Vagina (tissue), 2 donors: ENCODE data around the gene FCHO1. TPM values are rescaled to one million over a fixed set of nuclear protein-coding genes. Genes with fewer than 3 reads are reported as not detected.
A peak's percentile ranks its signal among the peaks of the same experiment; 100 is the strongest.

Source experiments
- DNase-seq, 2 donors: peaks; one replicate each; pipeline ENCODE4 v3.0.0-alpha.2; 2017; ENCODE audit errors: extremely low spot score in 2 of 2
- H3K27ac ChIP-seq: fragments of 200-600 bp; sonication (generic); one replicate; pipeline ENCODE4 v1.5.1; 2019
- H3K27me3 ChIP-seq: fragments of 200-600 bp; sonication (generic); one replicate; pipeline ENCODE4 v1.5.1; 2019
- H3K36me3 ChIP-seq, 2 donors: fragments of 200-600 bp; sonication (generic); one replicate each; pipeline ENCODE4 v1.5.1; 2017 to 2019
- H3K4me1 ChIP-seq: fragments of 200-600 bp; sonication (generic); one replicate; pipeline ENCODE4 v1.5.1; 2019
- H3K4me3 ChIP-seq, 2 donors: fragments of 200-600 bp; sonication (generic); 1 replicate in 1 of 2; 2 replicates in 1 of 2; pipeline ENCODE4 v1.5.1; 2016 to 2019
- H3K9me3 ChIP-seq: fragments of 200-600 bp; sonication (generic); one replicate; pipeline ENCODE4 v1.5.1; 2019
- CTCF ChIP-seq, 3 experiments: fragments of 450-650 bp in 2 of 3; fragments of 200-600 bp in 1 of 3; sonication (generic) in 1 of 3; IDR thresholded peaks; one replicate each; pipeline ENCODE4 v1.5.1; 2017 to 2019; ENCODE audit warnings: antibody characterized with exemption in 3 of 3, mild to moderate bottlenecking in 2 of 3, moderate library complexity in 2 of 3
- POLR2A ChIP-seq, 2 donors: fragments of 450-650 bp; IDR thresholded peaks; one replicate each; pipeline ENCODE4 v1.6.1; 2017; ENCODE audit warnings: antibody characterized with exemption in 2 of 2, mild to moderate bottlenecking in 2 of 2, moderate library complexity in 2 of 2
- POLR2AphosphoS5 ChIP-seq, 2 donors: sonication (generic); formaldehyde crosslinking; IDR thresholded peaks; one replicate each; pipeline ENCODE4 v1.9.0; 2017; ENCODE audit warnings: antibody characterized with exemption in 2 of 2, mild to moderate bottlenecking in 2 of 2, low read depth in 1 of 2; ENCODE audit not compliant: insufficient read depth in 1 of 2
- intact Hi-C: fragments of 100-400 bp; cut with DNase I; formaldehyde crosslinking; loops from one replicate; pipeline ENCODE4 v1.15.1; 2023
- total RNA-seq: library from RNA; depleted of rRNA; stranded (reverse); fragments of >200 nt; gene quantifications from one replicate; pipeline ENCODE4 v1.2.3, GENCODE V29; 2016

FCHO1 gene
- total RNA-seq, 1 donor from 2014 or later, result 12.3 TPM

DNA sequence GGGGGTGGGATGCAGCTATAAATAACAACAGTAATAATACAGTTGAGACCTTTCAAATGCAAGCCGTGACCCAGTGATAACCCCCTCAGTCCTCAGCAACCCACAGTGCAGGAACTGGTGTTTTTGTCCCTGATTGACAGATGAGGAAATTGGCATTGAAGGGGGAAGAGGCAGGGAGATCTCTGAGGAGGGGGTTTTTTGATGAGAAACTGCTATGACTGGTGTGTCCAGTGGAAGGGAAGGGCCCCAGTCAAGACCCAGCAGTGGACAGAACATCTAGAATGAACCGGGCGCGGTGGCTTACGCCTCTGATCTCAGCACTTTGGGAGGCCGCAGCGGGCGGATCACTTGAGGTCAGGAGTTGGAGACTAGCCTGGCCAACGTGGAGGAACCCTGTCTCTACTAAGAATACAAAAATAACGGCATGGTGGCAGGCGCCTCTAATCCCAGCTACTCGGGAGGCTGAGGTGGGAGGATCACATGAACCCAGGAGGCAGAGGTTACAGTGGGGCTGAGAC is 30.1 kb upstream of the FCHO1 start:
- no peak for DNase-seq
- no peak for TF ChIP-seq POLR2AphosphoS5 (IDR thresholded peaks at IDR 0.05; ENCODE audit: insufficient read depth in 1 of 2, low read depth in 1 of 2)
- TF ChIP-seq CTCF (IDR thresholded peaks at IDR 0.05), result no peak
- no peak for TF ChIP-seq POLR2A (IDR thresholded peaks at IDR 0.05)
- Histone ChIP-seq H3K36me3 (peaks cover 0 to 27% of the 10 kb centered on the region in 2 donors), H3K4me1 (peaks cover 49% of the 10 kb centered on the region), H3K9me3 (no peaks in the 10 kb centered on the region), H3K4me3 (peak overlapping the region; percentile 85 to 98), H3K27ac (no peak overlapping the region), H3K27me3 (no peaks in the 10 kb centered on the region)
- intact Hi-C loops, result no loop called here

GRCh38 chr19:17721821-17722220 is 29.5 kb upstream of the FCHO1 start:
- Histone ChIP-seq H3K27ac (no peak overlapping the region), H3K4me1 (peaks cover 48% of the 10 kb centered on the region), H3K4me3 (no peak overlapping the region), H3K27me3 (no peaks in the 10 kb centered on the region), H3K9me3 (no peaks in the 10 kb centered on the region), H3K36me3 (peaks cover 0 to 33% of the 10 kb centered on the region in 2 donors)
- intact Hi-C loops, result no loop called here
- DNase-seq, result no peak
- TF ChIP-seq POLR2AphosphoS5 (IDR thresholded peaks at IDR 0.05; ENCODE audit: insufficient read depth in 1 of 2, low read depth in 1 of 2) (peak in 1 of 2 donors; percentile 30), CTCF (IDR thresholded peaks at IDR 0.05) (no peak)

GRCh38 chr19:17722655-17723240 is 28.5 kb upstream of the FCHO1 start:
- Histone ChIP-seq H3K36me3 (peaks cover 0 to 42% of the 10 kb centered on the region in 2 donors), H3K9me3 (no peaks in the 10 kb centered on the region), H3K4me3 (no peak overlapping the region), H3K27ac (no peak overlapping the region), H3K4me1 (peaks cover 39% of the 10 kb centered on the region), H3K27me3 (no peaks in the 10 kb centered on the region)
- no peak for DNase-seq
- intact Hi-C loops, result no loop called here
- TF ChIP-seq POLR2A (IDR thresholded peaks at IDR 0.05) (no peak), CTCF (IDR thresholded peaks at IDR 0.05) (no peak), POLR2AphosphoS5 (IDR thresholded peaks at IDR 0.05; ENCODE audit: insufficient read depth in 1 of 2, low read depth in 1 of 2) (no peak)

- Histone ChIP-seq H3K9me3 (no peaks in the 10 kb centered on the region), H3K36me3 (peaks cover 0 to 61% of the 10 kb centered on the region in 2 donors), H3K4me1 (peaks cover 28% of the 10 kb centered on the region), H3K27ac (no peak overlapping the region), H3K4me3 (no peak overlapping the region), H3K27me3 (no peaks in the 10 kb centered on the region)
- TF ChIP-seq CTCF (IDR thresholded peaks at IDR 0.05), result no peak
- TF ChIP-seq POLR2AphosphoS5 (IDR thresholded peaks at IDR 0.05; ENCODE audit: insufficient read depth in 1 of 2, low read depth in 1 of 2), result no peak
- TF ChIP-seq POLR2A (IDR thresholded peaks at IDR 0.05), result no peak
- intact Hi-C loops, result no loop called here
- no peak for DNase-seq
Observed at GRCh38 chr19:17724655-17725054, 26.6 kb upstream of the FCHO1 start.

DNA sequence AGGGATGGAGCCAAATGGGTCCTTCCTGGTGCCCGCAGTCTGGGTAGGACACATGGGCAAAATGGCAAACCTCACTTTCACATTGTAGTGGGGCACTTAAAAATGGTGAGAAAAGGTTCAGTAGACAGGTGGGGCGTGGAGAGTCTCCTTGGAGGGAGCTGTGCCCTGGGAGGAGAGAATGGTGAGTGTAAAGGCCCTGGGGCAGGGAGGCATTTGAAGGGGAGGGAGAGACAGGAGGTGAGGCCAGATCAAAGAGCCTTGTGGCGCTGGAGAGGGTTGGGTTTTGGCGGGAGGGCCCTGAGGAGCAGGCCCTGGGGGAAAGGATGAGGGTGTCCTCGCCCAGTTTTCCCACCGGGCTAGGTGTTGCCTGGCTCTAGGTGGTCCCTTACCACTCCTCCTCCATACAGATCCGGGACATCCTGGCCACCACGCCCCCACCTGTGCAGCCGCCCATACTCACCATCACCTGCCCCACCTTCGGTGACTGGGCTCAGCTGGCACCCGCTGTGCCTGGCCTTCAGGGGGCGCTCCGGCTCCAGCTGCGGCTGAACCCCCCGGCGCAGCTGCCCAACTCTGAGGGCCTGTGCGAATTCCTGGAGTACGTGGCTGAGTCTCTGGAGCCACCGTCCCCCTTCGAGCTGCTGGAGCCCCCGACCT is 25.7 kb upstream of the FCHO1 start:
- Histone ChIP-seq H3K27ac (no peak overlapping the region), H3K27me3 (no peaks in the 10 kb centered on the region), H3K4me3 (no peak overlapping the region), H3K4me1 (peaks cover 19% of the 10 kb centered on the region), H3K9me3 (no peaks in the 10 kb centered on the region), H3K36me3 (peaks cover 0 to 65% of the 10 kb centered on the region in 2 donors)
- no peak for DNase-seq
- intact Hi-C loops, result no loop called here
- TF ChIP-seq POLR2AphosphoS5 (IDR thresholded peaks at IDR 0.05; ENCODE audit: insufficient read depth in 1 of 2, low read depth in 1 of 2) (no peak), POLR2A (IDR thresholded peaks at IDR 0.05) (no peak), CTCF (IDR thresholded peaks at IDR 0.05) (no peak)
